Measurements from ENCODE around the gene RNF10.
A peak's percentile ranks its signal among the peaks of the same experiment; 100 is the strongest.
"Not testable (repeated sequence)": the region's sequence is repeated elsewhere in the genome, so short reads cannot be mapped to it uniquely, and the experiment has no call there.

Gene RNF10

DNA sequence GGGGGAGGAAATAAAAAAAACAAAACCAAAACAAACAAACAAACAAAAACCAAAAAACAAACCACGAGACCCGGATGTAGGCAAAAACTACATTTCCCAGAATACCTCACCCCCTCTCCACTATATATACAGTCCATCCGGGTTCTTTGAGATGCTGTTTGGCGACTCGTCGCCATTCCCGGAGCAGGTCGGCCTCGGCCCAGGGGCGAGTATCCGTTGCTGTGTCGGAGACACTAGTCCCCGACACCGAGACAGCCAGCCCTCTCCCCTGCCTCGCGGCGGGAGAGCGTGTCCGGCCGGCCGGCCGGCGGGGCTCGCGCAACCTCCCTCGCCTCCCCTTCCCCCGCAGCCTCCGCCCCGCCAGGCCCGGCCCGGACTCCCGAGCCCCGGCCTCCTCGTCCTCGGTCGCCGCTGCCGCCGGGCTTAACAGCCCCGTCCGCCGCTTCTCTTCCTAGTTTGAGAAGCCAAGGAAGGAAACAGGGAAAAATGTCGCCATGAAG is at the start of gene RNF10:
Gene RNF10 (plus strand): TSS at position 154 of the 500 bp plus-strand sequence. CDS start 456 bp downstream, outside the sequence.
- DNase-seq (ENCODE audit: low spot score): peak; percentile 87

DNA sequence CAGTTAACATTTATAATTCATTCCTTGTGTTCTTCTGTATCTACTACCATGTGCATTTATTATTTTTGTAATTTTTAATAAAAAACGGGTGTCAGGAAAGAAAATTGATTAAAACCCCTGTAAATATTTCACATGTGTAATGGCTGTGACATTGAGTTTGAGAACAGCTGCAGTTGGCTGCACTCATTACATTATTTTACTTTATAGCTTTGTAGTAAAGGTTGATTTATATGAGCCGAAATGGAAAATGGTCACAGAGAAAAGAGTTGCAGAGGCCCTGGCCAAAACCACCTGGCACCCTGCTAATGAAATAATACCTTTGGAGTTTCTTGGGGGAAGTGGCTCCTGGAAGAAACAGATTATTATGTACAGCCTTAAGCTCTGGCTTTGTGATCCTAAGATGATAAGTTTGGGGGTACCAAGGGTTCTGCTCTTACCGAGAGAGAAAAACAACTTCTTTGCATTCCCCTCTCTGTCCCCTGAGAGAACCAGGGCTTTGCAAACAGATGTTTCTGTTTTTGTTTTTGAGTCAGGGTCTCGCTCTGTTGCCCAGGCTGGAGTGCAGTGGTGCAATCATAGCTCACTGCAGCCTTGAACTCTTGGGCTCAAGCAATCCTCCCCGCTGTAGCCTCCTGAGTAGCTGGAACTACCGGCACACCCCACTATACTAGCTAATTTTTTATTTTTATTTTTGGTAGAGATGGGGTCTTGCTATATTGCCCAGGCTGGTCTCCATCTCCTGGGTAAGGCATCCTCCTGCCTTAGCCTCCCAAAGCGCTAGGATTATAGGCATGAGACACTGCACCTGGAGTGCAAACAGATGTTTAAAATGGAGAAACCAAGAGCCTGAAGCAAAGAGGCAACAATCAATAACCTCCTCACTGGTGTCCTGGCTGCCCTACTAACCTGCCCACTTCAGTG is 47.9 kb upstream of the RNF10 start:
- no peak for DNase-seq (ENCODE audit: low spot score)

DNA sequence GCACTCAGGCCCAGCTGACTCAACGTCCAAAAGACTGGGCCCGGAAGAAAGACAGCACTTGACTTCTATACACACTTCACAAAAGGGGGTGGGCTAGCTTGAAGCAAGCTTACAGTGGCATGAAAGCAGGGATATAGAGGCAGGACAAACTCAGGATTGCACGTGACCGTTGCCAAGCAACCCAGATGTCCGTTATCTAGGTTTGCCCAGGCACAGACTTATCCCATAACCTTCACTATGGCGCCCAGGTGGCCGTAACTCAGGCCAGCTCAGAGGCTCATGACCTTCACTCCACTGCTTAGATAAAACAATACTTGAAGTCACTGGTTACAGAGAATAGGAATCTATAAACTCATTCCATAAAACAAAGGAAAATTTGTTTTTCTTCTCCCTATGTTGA is 46.6 kb upstream of the RNF10 start:
- DNase-seq (ENCODE audit: low spot score): not testable (repeated sequence)

DNA sequence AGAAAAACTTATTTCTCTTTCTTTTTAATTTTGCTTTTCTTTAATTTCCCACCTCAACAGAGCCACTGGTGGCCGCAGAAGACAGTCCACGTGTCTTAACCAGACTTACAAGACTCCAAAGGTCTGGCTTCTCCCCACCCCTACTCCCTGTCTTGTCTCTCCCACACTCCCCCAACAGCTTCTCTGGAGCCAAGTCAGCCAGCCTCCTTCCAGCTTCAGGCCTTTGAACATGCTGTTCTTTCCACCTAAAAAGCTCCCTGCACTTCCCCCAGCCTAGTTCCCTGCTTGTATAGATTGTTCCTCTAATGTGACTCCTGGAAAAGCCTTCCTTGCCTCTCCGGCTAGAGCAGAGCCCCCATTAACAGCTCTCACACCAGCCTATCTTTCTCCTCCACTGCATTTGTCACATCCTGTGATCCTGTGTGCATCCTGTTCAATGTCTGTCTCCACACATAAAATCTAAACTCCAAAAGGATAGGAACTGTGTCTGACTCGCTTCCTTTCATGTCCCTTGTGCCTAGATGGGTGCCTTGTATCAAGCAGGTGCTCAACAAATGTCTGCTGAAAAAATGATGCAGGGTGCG is 46.0 kb upstream of the RNF10 start:
- no peak for DNase-seq (ENCODE audit: low spot score)

DNA sequence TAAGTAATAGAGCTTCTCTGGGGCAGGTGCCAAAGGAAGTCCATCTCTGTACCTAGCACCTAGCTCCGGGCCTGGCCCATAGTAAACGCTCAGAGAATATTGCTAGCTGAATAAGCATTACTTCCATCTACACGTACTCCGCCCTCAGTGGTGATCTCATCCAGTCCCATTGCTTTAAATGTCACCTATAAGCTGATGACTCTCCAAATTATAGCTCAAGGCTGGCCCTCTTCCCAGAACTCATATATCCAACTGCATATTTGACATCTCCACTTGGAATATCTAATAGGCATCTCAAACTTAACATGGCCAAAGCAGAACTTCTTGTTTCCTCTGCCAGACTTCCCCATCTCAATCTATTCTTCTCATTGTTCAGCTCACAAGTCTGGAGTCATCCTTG is 45.1 kb upstream of the RNF10 start:
- DNase-seq (ENCODE audit: low spot score): no peak

DNA sequence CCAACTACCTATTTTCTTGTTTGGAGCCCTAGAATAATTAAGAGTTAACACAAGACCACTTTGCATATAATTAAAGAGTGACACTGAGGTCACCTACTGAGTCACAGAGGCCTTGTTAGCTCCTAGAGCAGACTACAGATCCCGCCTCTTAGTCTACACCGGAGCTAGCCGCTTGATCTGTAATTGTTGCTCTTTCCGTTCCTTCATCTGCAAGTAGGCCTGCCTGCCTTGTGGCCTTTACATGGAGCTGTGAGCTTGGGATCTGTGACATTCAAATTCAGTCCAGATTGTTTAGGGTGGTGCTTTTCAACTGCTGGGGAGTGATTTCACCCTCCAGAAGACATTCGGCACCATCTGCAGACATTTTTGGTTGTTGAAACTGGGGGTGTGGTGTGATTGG is 43.8 kb upstream of the RNF10 start:
- no peak for DNase-seq (ENCODE audit: low spot score)

DNA sequence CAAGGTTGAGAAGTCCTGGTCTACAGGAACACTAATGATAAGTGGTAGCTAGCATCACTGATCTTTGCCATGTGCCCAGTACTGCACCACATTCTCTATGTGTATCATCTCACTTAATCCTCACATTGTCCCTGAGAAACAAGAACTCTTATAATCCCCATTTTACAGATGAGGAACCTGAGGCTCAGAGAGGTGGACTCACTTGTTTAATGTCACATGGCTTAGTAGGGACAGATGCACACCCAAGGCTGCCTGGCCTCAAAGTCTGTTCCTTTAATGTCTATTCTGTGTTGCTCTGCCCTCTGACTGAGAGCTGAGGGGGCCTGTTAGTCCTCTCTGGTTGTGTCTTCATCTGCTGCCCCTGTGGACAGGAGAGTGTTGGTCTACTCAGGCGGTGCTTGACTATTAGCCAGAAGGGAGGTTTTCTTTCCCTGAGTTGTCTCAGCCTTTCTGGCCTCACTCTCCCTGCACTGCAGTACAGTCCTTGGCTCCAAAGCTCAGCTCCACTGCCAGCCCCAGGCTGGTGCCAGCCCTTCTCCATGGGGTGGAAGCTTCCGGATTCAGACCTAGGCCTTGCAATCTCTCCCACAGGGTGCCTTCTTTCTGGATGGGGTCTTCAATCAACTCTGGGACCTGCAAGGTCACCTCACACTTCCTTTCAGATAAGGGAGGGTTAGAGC is 43.2 kb upstream of the RNF10 start:
- DNase-seq (ENCODE audit: low spot score): no peak

DNA sequence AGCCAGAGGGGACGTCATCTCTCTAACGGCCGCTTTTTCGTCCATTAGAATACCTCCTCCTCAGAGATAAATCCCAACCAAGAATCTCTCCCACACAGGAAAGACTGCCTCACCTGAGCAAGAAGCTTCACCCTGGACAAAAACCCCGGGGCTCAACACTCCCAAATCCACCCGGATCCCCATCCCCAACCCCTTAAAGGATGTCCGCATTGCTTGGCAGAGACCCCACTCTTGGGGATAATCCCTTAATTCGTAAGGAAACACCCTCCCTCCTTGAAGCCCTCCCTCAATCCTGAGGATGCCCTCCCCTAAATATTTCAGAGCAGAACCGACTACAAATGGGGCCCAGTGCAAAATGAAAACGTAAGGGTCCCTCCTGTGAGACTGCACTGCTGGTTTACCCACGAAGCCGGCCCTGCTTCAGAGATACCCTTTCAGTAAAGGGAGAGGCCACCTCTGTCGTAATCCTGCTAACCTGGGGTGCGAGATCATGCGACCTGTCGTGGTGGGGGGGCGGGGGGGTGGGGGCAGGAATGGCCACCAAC is 38.9 kb upstream of the RNF10 start:
- no peak for DNase-seq (ENCODE audit: low spot score)

DNA sequence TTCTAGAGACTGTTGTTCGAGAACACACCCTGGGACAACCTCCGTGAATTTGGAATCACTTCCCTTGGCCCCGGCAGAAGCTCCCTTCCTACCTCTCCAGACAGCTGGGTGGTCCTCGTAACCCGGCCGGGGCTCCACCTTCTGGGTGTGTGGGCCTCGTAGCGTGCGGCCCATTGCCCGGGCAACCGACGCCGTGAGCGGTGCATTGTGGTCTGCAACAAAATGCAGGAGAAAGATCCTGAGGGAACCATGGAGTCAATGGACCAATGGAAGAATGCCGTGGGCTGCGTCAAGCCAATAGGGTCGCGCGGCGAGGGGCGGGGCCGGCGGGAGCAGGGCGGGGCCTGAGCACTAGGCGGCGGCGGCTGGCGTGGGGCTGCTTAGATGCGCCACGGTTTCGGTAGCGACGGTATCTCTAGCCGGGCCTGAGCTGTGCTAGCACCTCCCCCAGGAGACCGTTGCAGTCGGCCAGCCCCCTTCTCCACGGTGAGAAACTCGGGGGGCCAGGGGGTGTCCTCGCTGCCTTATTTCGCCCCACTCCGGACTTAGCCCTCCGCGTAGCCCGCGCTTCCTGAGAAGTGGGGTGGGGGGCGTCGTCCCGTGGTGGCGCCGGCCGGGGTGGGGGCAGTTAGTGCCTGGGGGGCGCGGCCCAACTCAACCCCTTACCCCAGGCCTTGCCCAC is 38.3 kb upstream of the RNF10 start, which contains the start of gene DYNLL1:
Gene DYNLL1 (plus strand): TSS at position 383 of the 682 bp plus-strand sequence. CDS start 309 bp downstream, outside the sequence.
- peak; percentile 93 for DNase-seq (ENCODE audit: low spot score)

DNA sequence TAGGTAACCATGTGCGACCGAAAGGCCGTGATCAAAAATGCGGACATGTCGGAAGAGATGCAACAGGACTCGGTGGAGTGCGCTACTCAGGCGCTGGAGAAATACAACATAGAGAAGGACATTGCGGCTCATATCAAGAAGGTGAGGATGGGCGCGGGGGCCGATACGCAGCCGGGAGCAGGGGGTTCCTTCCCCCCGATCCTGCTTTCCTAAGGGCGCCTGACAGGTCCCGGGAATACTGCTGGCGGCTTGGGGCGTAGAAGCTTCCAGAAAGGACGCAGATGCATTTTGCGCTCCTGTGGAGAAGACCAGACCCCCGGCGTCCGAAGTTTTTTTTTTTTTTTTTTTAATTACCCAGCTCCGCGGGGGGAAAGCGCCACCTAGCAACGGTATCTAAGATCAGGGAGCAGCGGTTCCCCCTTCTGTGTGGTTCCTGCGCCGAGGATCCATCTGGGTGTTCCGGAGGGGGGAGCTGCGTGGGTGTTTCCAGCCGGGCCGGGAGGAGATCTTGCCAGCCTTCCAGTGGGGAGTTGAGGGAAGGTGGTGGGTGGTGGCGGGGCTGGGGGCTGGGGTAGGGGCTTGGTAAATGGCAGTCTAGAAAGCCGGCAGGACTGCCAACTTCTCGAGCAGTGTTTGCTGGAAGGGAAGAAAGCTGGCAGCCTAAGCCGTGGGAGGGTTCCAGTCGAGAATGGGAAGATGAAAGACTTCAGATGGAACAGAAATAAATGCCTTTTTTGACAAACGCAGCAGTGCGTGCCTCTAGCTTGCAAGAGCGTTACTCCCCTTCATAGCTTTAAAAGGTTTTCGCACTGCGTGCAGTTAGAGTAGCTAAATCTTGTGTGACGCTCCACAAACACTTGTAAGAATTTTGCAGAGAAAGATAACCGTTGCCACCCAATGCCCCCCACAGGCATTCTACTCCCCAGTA is 37.5 kb upstream of the RNF10 start:
- peak; percentile 62 for DNase-seq (ENCODE audit: low spot score)

DNA sequence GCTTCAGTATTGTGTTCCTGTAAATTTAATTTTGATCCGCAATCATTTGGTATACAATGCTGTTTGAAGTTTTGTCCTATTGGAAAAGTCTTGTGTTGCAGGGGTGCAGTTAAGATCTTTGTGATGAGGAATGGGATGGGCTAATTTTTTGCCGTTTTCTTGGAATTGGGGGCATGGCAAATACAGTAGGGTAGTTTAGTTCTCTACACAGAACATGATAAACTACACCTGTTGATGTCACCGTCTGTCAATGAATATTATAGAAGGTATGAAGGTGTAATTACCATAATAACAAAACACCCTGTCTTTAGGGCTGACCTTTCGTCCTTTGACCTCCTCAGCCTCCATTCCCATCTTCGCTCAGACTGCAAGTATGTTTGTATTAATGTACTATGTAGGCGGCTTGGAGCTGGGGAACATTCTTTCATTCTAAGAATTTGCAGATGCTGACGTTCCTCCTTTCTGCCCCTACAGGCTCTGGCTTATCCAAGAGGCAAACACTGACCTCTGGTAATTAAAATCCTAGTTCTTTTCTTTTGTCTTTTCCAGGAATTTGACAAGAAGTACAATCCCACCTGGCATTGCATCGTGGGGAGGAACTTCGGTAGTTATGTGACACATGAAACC is 36.5 kb upstream of the RNF10 start:
- no peak for DNase-seq (ENCODE audit: low spot score)

DNA sequence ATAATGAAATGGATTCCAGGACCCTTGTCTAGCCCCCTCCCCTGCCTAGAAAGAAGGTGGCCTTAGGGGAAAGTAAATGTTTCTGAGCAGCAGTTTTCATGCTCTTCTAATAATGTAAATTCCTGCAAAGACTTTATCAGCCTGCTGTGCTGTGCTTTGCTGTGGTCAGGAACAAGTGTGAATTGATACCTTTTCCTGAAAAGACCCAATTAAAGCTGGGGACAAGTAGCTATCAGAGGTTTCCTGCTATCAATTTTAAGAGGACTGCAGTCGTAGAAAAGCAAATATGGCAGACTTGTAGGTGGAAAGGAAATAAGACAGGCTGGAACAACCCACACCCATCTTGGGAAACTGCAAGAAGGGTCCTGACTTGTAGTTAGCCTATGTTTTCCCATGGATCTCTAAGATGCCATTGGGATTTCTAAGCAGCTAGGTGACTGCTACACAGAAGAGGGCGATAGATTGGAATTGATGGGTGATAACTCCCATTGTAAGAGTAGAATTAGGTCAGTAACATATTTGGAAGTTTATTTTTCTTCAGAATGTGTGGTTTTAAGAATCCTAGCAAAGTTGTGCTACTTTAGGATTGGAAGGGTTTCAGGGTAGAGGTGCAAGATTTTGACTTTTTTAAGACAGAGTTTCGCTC is 35.2 kb upstream of the RNF10 start:
- no peak for DNase-seq (ENCODE audit: low spot score)

DNA sequence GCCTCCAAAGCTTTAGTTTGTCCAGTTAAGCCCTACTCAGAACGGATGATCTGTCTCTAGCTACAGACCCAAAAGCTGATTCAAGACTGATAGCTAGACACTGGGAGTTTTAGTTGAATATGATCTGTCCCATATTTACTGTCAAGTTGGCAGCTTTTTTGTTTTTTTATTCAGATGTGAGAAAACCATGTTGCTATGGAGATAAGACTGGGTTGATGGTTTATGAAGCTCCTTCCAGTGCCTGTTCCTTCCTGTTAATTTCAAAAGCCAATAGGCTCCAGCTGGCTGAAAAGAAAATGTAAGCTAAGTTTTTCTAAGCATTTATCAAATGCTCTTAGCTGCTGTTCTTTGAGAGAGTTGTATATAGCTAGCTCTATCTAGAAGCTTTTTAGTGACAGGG is 33.6 kb upstream of the RNF10 start:
- DNase-seq (ENCODE audit: low spot score): no peak

DNA sequence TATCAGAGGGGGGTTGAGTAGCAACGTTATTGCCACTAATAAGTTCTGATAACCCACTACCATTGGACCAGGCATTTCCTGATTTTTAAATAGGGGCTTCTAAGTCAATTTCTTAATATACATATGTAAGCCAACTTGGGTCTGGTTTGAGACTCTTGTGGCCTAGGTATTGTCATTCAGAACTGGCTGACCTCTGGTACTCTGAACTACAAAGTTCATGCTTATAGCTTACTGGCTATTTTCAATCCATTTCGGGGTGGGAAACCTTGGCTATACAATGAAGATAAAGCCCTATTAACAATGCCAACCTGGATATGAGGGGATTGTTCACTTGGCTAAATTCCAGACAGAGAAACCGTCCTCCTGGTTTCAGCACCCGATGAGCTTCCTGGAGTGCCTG is 29.6 kb upstream of the RNF10 start:
- no peak for DNase-seq (ENCODE audit: low spot score)

DNA sequence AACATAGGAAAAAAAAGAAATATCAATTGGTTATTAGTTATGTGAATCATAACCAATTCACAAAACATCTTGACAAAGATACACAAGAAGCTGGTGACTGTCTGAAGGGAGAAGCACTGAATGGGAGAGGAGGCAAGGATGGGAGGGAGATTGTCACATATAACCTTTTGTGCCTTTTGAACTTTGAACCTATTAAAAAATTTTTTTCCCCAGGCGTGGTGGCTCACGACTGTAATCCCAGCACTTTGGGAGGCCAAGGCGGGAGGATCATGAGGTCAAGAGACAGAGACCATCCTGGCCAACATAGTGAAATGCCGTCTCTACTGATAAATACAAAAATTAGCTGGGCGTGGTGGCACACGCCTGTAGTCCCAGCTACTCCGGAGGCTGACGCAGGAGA is 25.6 kb upstream of the RNF10 start:
- DNase-seq (ENCODE audit: low spot score): no peak

DNA sequence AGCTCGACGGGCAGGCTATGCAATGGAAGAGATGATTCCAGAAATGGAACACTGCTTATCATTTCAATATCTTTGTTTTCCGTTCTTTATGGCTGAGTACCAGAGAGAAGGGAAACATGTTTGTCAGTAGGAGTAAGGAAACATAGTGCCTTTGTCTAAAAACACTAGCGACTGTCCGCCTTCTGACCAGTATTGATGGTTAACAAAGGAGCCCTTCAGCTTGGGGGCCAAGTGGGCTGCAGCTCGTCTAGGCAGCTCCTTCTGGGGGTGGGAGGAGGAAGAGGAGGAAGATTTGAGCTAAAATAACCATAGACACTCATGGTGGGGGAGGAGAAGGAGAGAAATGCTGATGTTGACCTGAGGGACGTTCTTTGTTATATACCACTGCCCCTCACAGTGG is 20.2 kb upstream of the RNF10 start:
- DNase-seq (ENCODE audit: low spot score): no peak

DNA sequence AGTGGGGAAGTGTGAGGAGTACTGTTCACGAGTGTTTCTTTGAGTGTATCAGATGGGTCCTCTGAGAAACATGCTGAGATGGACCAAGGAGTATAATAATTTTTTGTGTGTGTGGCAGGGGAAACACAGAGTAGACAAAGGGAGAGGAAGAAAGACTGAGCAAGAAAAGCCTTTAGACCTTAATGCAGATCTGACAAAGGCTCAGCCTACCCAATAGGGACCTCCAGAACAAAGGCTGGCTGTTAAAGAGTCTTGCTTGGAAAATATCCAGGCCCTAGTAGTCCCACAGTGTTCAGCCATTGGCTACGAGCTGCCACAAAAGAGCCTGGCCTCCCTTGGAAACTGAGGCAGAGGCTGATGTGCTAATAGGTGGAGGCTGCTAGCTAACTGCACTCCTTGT is 18.7 kb upstream of the RNF10 start:
- DNase-seq (ENCODE audit: low spot score): no peak

DNA sequence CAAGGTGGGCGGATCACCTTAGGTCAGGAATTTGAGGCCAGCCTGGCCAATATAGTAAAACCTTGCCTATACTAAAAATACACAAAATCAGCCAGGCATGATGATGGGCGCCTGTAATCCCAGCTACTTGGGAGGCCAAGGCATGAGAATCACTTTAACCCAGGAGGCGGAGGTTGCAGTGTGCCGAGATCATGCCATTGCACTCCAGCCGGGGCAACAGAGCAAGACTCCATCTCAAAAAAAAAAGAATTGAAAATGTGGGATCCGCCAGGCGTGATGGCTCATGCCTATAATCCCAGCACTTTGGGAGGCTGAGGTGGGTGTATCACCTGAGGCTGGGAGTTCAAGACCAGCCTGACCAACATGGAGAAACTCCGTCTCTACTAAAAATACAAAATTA is 14.8 kb upstream of the RNF10 start:
- DNase-seq (ENCODE audit: low spot score): not testable (repeated sequence)

DNA sequence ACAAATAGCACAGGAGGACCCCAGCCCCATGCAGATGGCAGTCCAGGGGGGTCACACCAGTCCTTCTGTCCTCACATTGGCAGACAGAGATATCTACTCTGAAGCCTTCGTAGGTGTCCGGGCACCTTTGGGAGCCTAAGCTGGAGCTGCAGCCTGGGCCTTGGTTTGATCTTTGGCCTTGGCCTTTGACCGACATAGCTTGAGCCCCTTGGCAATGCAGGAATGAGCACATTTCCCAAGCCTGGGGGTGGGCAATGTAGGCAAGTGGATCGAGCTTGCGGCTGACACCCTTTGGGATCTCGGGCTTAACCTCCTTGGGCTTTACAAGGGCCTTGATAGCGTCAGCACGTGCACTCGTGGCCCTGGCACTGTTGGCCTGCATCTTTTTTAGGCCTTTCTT is 11.6 kb upstream of the RNF10 start:
- DNase-seq (ENCODE audit: low spot score): no peak

Data from SW480 (cell line).